Hypothalamus (tissue), 51 donors: ENCODE data around the gene NPW.

Experiments used
- DNase-seq, 51 donors: peaks; one replicate each; lab custom pipeline; 2025; lab: John Stamatoyannopoulos, UW

Gene NPW

GRCh38 chr16:2019518-2019920, at the start of gene NPW:
Gene NPW, plus strand, starts transcription at chr16:2019785.
- no peak for DNase-seq

- peak; percentile 63 to 97 (median 89) for DNase-seq
Observed at GRCh38 chr16:1971796-1972489, 47.6 kb upstream of the NPW start, which contains the start of gene TBL3. Gene TBL3, plus strand, starts transcription at chr16:1972053. Its CDS starts 112 bp downstream, at chr16:1972165.

GRCh38 chr16:1972490-1972877, 47.1 kb upstream of the NPW start:
- no peak for DNase-seq

GRCh38 chr16:1973461-1974156, 46.0 kb upstream of the NPW start:
- DNase-seq = no peak

GRCh38 chr16:1974157-1975070, 45.2 kb upstream of the NPW start:
- DNase-seq = no peak

GRCh38 chr16:1975432-1976215, 44.0 kb upstream of the NPW start:
- no peak for DNase-seq

GRCh38 chr16:1976216-1976520, 43.4 kb upstream of the NPW start:
- no peak for DNase-seq

GRCh38 chr16:1976951-1977874, 42.4 kb upstream of the NPW start:
- no peak for DNase-seq

GRCh38 chr16:1977875-1978268, 41.7 kb upstream of the NPW start:
- DNase-seq = no peak

- DNase-seq = no peak
Observed at GRCh38 chr16:1978476-1979120, 41.0 kb upstream of the NPW start.

GRCh38 chr16:1979271-1980029, 40.1 kb upstream of the NPW start:
- no peak for DNase-seq

- no peak for DNase-seq
Observed at GRCh38 chr16:1980030-1980769, 39.4 kb upstream of the NPW start.

GRCh38 chr16:1980770-1981087, 38.9 kb upstream of the NPW start:
- DNase-seq = no peak

- DNase-seq = no peak
Observed at GRCh38 chr16:1981398-1981836, 38.2 kb upstream of the NPW start, which contains the start of gene NOXO1. Gene NOXO1, minus strand, starts transcription at chr16:1981469. Its CDS starts 290 bp downstream, at chr16:1981179.

GRCh38 chr16:1982013-1982433, 37.6 kb upstream of the NPW start:
- peak in 15 of 51 donors; percentile 2 to 54 (median 36) for DNase-seq

- DNase-seq = no peak
Observed at GRCh38 chr16:1982991-1983543, 36.5 kb upstream of the NPW start.
